ENCODE data around the gene MCM3.

Gene MCM3

DNA sequence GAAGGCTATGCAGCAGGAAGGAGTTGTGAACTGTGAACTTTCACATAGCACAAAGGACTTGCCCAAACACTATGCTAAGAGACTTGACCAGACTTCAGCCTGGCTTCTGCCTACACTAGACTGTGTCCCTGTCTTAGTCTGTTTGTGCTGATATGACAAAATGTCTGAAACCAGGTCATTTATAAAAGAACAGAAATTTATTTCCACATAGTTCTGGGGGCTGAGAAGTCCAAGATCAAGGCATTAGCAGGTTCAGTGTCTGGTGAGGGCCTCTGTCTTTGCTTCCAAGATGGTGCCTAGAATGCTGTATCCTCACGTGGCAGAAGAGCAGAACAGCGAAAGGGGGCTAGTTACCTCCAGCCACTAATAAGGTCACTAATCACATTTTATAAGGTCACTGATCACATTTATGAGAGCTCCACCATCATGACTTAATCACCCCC lies 16.0 kb upstream of the MCM3 start:
- Histone ChIP-seq H3K4me1 (ENCODE audit: control insufficient read depth, insufficient read depth, low read length) (no peaks in the 10 kb centered on the region), H3K9me3 (ENCODE audit: control insufficient read depth, insufficient read depth, low read depth, low read length) (no peaks in the 10 kb centered on the region), H3K36me3 (ENCODE audit: control insufficient read depth in 2 of 2, insufficient read depth in 1 of 2, low read length in 2 of 2) (no peaks in the 10 kb centered on the region), H3K4me3 (ENCODE audit: low read depth, low read length) (no peak overlapping the region), H3K27ac (ENCODE audit: extremely low read depth, low read depth, low read length) (no peak overlapping the region)
- ChIA-PET POLR2A (no interaction called here), CTCF (interaction anchor here (1.0 kb wide), 1 partner anchor 12 kb away, joined by 3 read pairs; no protein-coding TSS in a partner anchor)
- no peak for TF ChIP-seq YY1 (tag by site-specific recombination; IDR thresholded peaks at IDR 0.05)
- TF ChIP-seq ZNF169 (tag by site-specific recombination; IDR thresholded peaks at IDR 0.05), result no peak
- TF ChIP-seq ZNF211 (tag by site-specific recombination; IDR thresholded peaks at IDR 0.05; ENCODE audit: low read depth), result no peak
- no peak for TF ChIP-seq ZNF341 (tag by site-specific recombination; IDR thresholded peaks at IDR 0.05; ENCODE audit: low read depth)
- no peak for TF ChIP-seq ZNF114 (tag by site-specific recombination; IDR thresholded peaks at IDR 0.05)
- TF ChIP-seq, protein P1, sequence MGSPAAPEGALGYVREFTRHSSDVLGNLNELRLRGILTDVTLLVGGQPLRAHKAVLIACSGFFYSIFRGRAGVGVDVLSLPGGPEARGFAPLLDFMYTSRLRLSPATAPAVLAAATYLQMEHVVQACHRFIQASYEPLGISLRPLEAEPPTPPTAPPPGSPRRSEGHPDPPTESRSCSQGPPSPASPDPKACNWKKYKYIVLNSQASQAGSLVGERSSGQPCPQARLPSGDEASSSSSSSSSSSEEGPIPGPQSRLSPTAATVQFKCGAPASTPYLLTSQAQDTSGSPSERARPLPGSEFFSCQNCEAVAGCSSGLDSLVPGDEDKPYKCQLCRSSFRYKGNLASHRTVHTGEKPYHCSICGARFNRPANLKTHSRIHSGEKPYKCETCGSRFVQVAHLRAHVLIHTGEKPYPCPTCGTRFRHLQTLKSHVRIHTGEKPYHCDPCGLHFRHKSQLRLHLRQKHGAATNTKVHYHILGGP (tag by site-specific recombination; IDR thresholded peaks at IDR 0.05), result no peak
- TF ChIP-seq, protein P2, sequence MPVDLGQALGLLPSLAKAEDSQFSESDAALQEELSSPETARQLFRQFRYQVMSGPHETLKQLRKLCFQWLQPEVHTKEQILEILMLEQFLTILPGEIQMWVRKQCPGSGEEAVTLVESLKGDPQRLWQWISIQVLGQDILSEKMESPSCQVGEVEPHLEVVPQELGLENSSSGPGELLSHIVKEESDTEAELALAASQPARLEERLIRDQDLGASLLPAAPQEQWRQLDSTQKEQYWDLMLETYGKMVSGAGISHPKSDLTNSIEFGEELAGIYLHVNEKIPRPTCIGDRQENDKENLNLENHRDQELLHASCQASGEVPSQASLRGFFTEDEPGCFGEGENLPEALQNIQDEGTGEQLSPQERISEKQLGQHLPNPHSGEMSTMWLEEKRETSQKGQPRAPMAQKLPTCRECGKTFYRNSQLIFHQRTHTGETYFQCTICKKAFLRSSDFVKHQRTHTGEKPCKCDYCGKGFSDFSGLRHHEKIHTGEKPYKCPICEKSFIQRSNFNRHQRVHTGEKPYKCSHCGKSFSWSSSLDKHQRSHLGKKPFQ (tag by site-specific recombination; IDR thresholded peaks at IDR 0.05), result no peak
- no peak for TF ChIP-seq ZSCAN16 (tag by site-specific recombination; IDR thresholded peaks at IDR 0.05)
- no peak for TF ChIP-seq ZNF558 (tag by site-specific recombination; IDR thresholded peaks at IDR 0.05)
- TF ChIP-seq, protein P3, sequence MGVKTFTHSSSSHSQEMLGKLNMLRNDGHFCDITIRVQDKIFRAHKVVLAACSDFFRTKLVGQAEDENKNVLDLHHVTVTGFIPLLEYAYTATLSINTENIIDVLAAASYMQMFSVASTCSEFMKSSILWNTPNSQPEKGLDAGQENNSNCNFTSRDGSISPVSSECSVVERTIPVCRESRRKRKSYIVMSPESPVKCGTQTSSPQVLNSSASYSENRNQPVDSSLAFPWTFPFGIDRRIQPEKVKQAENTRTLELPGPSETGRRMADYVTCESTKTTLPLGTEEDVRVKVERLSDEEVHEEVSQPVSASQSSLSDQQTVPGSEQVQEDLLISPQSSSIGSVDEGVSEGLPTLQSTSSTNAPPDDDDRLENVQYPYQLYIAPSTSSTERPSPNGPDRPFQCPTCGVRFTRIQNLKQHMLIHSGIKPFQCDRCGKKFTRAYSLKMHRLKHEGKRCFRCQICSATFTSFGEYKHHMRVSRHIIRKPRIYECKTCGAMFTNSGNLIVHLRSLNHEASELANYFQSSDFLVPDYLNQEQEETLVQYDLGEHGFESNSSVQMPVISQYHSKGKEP (tag by site-specific recombination; IDR thresholded peaks at IDR 0.05), result no peak
- TF ChIP-seq ZNF747 (tag by site-specific recombination; IDR thresholded peaks at IDR 0.05), result no peak
- TF ChIP-seq, protein P4, sequence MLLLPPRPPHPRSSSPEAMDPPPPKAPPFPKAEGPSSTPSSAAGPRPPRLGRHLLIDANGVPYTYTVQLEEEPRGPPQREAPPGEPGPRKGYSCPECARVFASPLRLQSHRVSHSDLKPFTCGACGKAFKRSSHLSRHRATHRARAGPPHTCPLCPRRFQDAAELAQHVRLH (tag by site-specific recombination; IDR thresholded peaks at IDR 0.05), result no peak
- TF ChIP-seq, protein P5, sequence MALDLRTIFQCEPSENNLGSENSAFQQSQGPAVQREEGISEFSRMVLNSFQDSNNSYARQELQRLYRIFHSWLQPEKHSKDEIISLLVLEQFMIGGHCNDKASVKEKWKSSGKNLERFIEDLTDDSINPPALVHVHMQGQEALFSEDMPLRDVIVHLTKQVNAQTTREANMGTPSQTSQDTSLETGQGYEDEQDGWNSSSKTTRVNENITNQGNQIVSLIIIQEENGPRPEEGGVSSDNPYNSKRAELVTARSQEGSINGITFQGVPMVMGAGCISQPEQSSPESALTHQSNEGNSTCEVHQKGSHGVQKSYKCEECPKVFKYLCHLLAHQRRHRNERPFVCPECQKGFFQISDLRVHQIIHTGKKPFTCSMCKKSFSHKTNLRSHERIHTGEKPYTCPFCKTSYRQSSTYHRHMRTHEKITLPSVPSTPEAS (tag by site-specific recombination; IDR thresholded peaks at IDR 0.05), result no peak
- TF ChIP-seq KLF9 (tag by site-specific recombination; IDR thresholded peaks at IDR 0.05; ENCODE audit: low read depth), result no peak
- no peak for TF ChIP-seq ZNF19 (tag by site-specific recombination; IDR thresholded peaks at IDR 0.05; ENCODE audit: low read depth)
- TF ChIP-seq ZNF24 (tag by site-specific recombination; IDR thresholded peaks at IDR 0.05), result no peak
- TF ChIP-seq ZFP37 (tag by site-specific recombination; IDR thresholded peaks at IDR 0.05), result no peak

DNA sequence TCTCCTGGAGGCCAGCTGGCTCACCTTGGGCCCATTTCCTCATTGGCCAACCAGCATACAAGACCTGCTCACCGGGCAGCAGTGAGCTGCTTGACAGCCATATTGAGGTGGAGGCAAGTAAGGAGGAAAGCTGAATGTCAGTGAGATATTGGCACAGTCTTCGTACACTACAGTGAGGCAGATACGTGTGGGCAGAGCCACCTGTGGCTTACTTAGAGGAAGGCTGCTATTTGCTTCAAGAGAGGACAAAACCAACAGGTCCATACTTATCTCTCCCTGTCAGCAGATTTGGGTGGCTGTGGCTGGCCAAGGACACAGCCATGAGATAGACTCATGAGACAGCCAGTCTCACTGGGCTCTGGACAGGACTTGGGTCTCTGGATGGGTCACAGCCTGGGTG lies 15.1 kb upstream of the MCM3 start:
- no peaks in the 10 kb centered on the region for H3K36me3 ChIP-seq (ENCODE audit: control insufficient read depth in 2 of 2, insufficient read depth in 1 of 2, low read length in 2 of 2)
- ChIA-PET POLR2A (no interaction called here), CTCF (interaction anchor here (1.0 to 1.6 kb wide), 2 partner anchors 11 kb away, joined by 3 to 4 read pairs; no protein-coding TSS in a partner anchor)
- no peaks in the 10 kb centered on the region for H3K9me3 ChIP-seq (ENCODE audit: control insufficient read depth, insufficient read depth, low read depth, low read length)
- TF ChIP-seq SCRT2 (tag by site-specific recombination; IDR thresholded peaks at IDR 0.05) (peak; percentile 59; the same call in 1 of the 2 replicates), ZNF175 (tag by site-specific recombination; IDR thresholded peaks at IDR 0.05) (no peak)
- no peaks in the 10 kb centered on the region for H3K4me1 ChIP-seq (ENCODE audit: control insufficient read depth, insufficient read depth, low read length)
- H3K4me3 ChIP-seq (ENCODE audit: low read depth, low read length), result no peak overlapping the region
- no peak overlapping the region for H3K27ac ChIP-seq (ENCODE audit: extremely low read depth, low read depth, low read length)
